Activated B cell treated with CpG ODN at 0.5 μM for 24 hours (primary cell): ENCODE data around the gene MYLK4. TPM values are rescaled to one million over a fixed set of nuclear protein-coding genes. Genes with fewer than 3 reads are reported as not detected.

Experiments
- ATAC-seq: fragments of 200-7000 bp; cut with Tn5 transposase; one replicate; pipeline ENCODE4 v1.10.0; 2021; ENCODE audit warnings: low read depth, mild to moderate bottlenecking, moderate library complexity
- CTCF ChIA-PET: fragments of 350-600 bp; sonication (Branson Sonifier 250); formaldehyde crosslinking; loops from one replicate; lab custom pipeline; 2021; ENCODE audit warnings: antibody characterized with exemption; lab: Charles Lee
- POLR2A ChIA-PET: fragments of 350-600 bp; sonication (Branson Sonifier 250); formaldehyde crosslinking; loops from one replicate; lab custom pipeline; 2021; ENCODE audit warnings: antibody characterized with exemption; lab: Charles Lee
- DNase-seq: peaks from one replicate; pipeline ENCODE4 v3.0.0; 2022
- H3K27ac Mint-ChIP-seq: one replicate; pipeline ENCODE4 v1.8.0; 2020; ENCODE audit warnings: mixed read lengths
- H3K27me3 Mint-ChIP-seq: one replicate; pipeline ENCODE4 v1.8.0; 2021; ENCODE audit warnings: mixed read lengths
- H3K36me3 Mint-ChIP-seq: one replicate; pipeline ENCODE4 v1.8.0; 2021; ENCODE audit warnings: low read depth, mixed read lengths
- H3K4me1 Mint-ChIP-seq: one replicate; pipeline ENCODE4 v1.8.0; 2021; ENCODE audit warnings: mixed read lengths
- H3K4me3 Mint-ChIP-seq: one replicate; pipeline ENCODE4 v1.8.0; 2020; ENCODE audit warnings: mild to moderate bottlenecking, mixed read lengths
- H3K9me3 Mint-ChIP-seq: one replicate; pipeline ENCODE4 v1.8.0; 2020; ENCODE audit warnings: mixed read lengths
- CTCF ChIP-seq: fragments of 200-600 bp; IDR thresholded peaks from one replicate; pipeline ENCODE4 v1.8.0; 2022; ENCODE audit warnings: antibody characterized with exemption, mild to moderate bottlenecking
- intact Hi-C: fragments of 100-400 bp; cut with micrococcal nuclease; formaldehyde crosslinking; loops from one replicate; pipeline ENCODE4 v1.15.1; 2024
- total RNA-seq: library from RNA; stranded (reverse); gene quantifications from 2 replicates; pipeline ENCODE4 v1.2.3, GENCODE V29; 2022

MYLK4 gene
- total RNA-seq, 1 donor from 2014 or later, result 0.58 TPM

- no peak for DNase-seq
- no peaks in the 10 kb centered on the region for H3K27me3 Mint-ChIP-seq
- no peak for ATAC-seq
- no peak overlapping the region for H3K27ac Mint-ChIP-seq
- TF ChIP-seq CTCF, result no peak
- POLR2A ChIA-PET, result no interaction called here
- CTCF ChIA-PET, result interaction anchor here (0.5 to 1.3 kb wide), 2 partner anchors 9 to 431 kb away, joined by 4 to 5 read pairs; no protein-coding TSS in a partner anchor
- intact Hi-C loops, result no loop called here
- no peaks in the 10 kb centered on the region for H3K9me3 Mint-ChIP-seq
- no peak overlapping the region for H3K4me3 Mint-ChIP-seq
- H3K4me1 Mint-ChIP-seq, result no peaks in the 10 kb centered on the region
- no peaks in the 10 kb centered on the region for H3K36me3 Mint-ChIP-seq
Observed at GRCh38 chr6:2625581-2625980, 125.1 kb downstream of the MYLK4 start.

GRCh38 chr6:2624177-2624576, 126.5 kb downstream of the MYLK4 start:
- CTCF ChIA-PET, result no interaction called here
- Mint-ChIP-seq H3K4me1 (no peaks in the 10 kb centered on the region), H3K36me3 (no peaks in the 10 kb centered on the region), H3K9me3 (no peaks in the 10 kb centered on the region), H3K27me3 (peaks cover 6% of the 10 kb centered on the region), H3K27ac (no peak overlapping the region), H3K4me3 (no peak overlapping the region)
- ATAC-seq (no peak), DNase-seq (no peak)
- POLR2A ChIA-PET, result no interaction called here
- TF ChIP-seq CTCF, result no peak
- intact Hi-C loops, result no loop called here

DNA sequence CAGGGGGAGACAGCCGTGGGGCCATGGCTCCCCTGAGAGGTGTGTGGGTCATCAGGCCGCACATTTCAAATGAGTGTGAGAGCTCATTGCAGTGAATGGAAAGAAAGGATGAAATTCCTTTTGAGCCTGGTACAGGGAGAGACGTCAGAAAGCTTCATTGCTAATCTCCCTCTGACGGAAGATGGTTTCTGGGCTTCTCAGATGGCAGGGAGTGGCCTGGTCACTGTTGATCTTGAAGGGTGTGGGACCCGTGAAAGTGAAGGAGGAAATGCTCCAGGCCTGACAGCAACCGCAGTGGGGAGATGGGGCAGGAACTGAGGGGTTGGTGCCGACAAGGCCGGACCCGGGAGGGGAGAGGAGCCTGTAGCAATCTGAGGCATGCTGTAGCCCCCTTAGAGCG, 127.4 kb downstream of the MYLK4 start:
- Mint-ChIP-seq H3K27ac (no peak overlapping the region), H3K9me3 (no peaks in the 10 kb centered on the region), H3K4me1 (no peaks in the 10 kb centered on the region), H3K36me3 (no peaks in the 10 kb centered on the region), H3K4me3 (no peak overlapping the region), H3K27me3 (peaks cover 11% of the 10 kb centered on the region)
- DNase-seq, result no peak
- intact Hi-C loops, result no loop called here
- TF ChIP-seq CTCF, result no peak
- CTCF ChIA-PET, result interaction anchor here (0.7 kb wide), 1 partner anchor 11 kb away, joined by 3 read pairs; no protein-coding TSS in a partner anchor
- POLR2A ChIA-PET, result no interaction called here
- ATAC-seq, result no peak

DNA sequence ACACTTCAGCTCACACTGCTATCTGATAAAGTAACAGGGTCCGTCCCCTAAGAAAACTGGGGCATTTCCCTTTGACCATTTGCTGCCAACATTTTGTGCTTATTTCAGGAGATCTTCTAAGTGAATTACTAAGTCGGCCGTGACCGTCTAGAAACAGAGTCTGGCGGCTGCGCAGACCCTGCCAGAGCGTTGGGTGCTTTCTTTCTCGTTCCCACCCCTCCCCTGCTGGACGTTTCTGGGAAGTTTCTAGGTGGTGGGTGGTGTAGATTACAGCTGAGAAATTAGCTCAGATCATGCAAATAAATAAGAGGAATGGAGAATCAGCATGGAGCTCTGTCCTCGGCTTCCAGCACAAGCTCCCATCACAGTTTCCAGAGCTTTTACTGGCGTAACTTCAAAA, 128.1 kb downstream of the MYLK4 start:
- Mint-ChIP-seq H3K27ac (no peak overlapping the region), H3K27me3 (peaks cover 17% of the 10 kb centered on the region), H3K9me3 (no peaks in the 10 kb centered on the region), H3K4me1 (no peaks in the 10 kb centered on the region), H3K4me3 (no peak overlapping the region), H3K36me3 (no peaks in the 10 kb centered on the region)
- POLR2A ChIA-PET, result no interaction called here
- ATAC-seq (no peak), DNase-seq (no peak)
- CTCF ChIA-PET, result interaction anchor here (0.7 kb wide), 1 partner anchor 12 kb away, joined by 3 read pairs; no protein-coding TSS in a partner anchor
- TF ChIP-seq CTCF, result no peak
- intact Hi-C loops, result no loop called here

DNA sequence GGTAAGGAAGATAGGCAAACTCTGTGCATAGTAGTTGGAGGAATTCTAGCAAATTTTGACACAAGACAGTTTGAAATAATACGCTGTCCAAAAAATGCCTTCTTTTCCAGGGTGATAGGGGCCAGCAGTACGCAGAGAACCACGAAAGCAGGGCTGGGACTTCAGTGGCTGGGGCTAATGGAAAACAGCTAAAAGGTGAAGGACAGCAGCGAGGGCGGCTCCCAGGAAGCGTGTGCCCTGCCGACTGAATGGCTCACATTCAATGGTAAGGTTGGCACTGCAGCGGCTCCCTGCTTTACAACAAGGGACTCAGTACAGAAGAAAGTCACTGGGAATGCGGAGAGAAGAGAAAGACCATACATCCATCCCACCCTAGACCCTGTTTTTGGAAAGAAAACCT, 131.1 kb downstream of the MYLK4 start:
- Mint-ChIP-seq H3K4me1 (no peaks in the 10 kb centered on the region), H3K4me3 (no peak overlapping the region), H3K36me3 (no peaks in the 10 kb centered on the region), H3K27ac (no peak overlapping the region), H3K9me3 (no peaks in the 10 kb centered on the region), H3K27me3 (peaks cover 24% of the 10 kb centered on the region)
- ChIA-PET POLR2A (no interaction called here), CTCF (no interaction called here)
- no peak for ATAC-seq
- intact Hi-C loops, result no loop called here
- TF ChIP-seq CTCF, result no peak
- DNase-seq, result no peak
